HEK293 (cell line): ENCODE measurements around the gene TCF7L2.

Experiments used
- CTCF ChIA-PET: fragments of 350-600 bp; formaldehyde crosslinking; extraction: SDS; loops from one replicate; lab custom pipeline; 2021; ENCODE audit warnings: antibody characterized with exemption; lab: Yijun Ruan, JAX
- POLR2A ChIA-PET: fragments of 300-600 bp; formaldehyde crosslinking; extraction: SDS; loops from one replicate; lab custom pipeline; 2020; ENCODE audit warnings: antibody characterized with exemption, inconsistent platforms; lab: Yijun Ruan, JAX
- H3K27ac ChIP-seq: fragments of 200-500 bp; sonication (Bioruptor generic); 2 replicates; pipeline ENCODE4 v1.5.1; 2014; ENCODE audit warnings: low read depth, low read length, control low read depth, inconsistent platforms; ENCODE audit errors: extremely low read depth
- H3K36me3 ChIP-seq, 2 experiments: fragments of 200-500 bp in 1 of 2; sonication (Bioruptor generic) in 1 of 2; 1 replicate in 1 of 2; 2 replicates in 1 of 2; pipeline ENCODE4 v1.5.1; 2014 to 2017; ENCODE audit warnings: inconsistent platforms in 2 of 2, low read length in 2 of 2; ENCODE audit not compliant: control insufficient read depth in 2 of 2, insufficient read depth in 1 of 2
- H3K4me1 ChIP-seq: fragments of 200-500 bp; sonication (Bioruptor generic); 2 replicates; pipeline ENCODE4 v1.5.1; 2014; ENCODE audit warnings: mild to moderate bottlenecking, low read length, inconsistent platforms; ENCODE audit not compliant: control insufficient read depth, insufficient read depth
- H3K4me3 ChIP-seq: 2 replicates; pipeline ENCODE4 v1.5.1; 2011; ENCODE audit warnings: low read depth, mild to moderate bottlenecking, control low read depth, low read length, moderate library complexity
- H3K9me3 ChIP-seq: fragments of 200-500 bp; sonication (Bioruptor generic); 2 replicates; pipeline ENCODE4 v1.5.1; 2014; ENCODE audit warnings: low read depth, low read length, inconsistent platforms; ENCODE audit not compliant: control insufficient read depth, insufficient read depth
- BCL11A ChIP-seq: fragments of 450-650 bp; formaldehyde crosslinking; IDR thresholded peaks from 2 replicates; pipeline ENCODE4 v1.5.1; 2016; ENCODE audit warnings: low read depth, missing biosample characterization, missing genetic modification characterization
- GFI1B ChIP-seq: fragments of 450-650 bp; formaldehyde crosslinking; IDR thresholded peaks from 2 replicates; pipeline ENCODE4 v1.5.1; 2016; ENCODE audit warnings: missing biosample characterization, missing genetic modification characterization
- HIC1 ChIP-seq: fragments of 450-650 bp; formaldehyde crosslinking; IDR thresholded peaks from 2 replicates; pipeline ENCODE4 v1.5.1; 2016; ENCODE audit warnings: missing biosample characterization, missing genetic modification characterization
- IKZF3 ChIP-seq: fragments of 450-650 bp; IDR thresholded peaks from 2 replicates; pipeline ENCODE4 v1.5.0; 2018; ENCODE audit warnings: missing biosample characterization, mild to moderate bottlenecking, missing genetic modification characterization, moderate library complexity
- KLF16 ChIP-seq: fragments of 450-650 bp; formaldehyde crosslinking; IDR thresholded peaks from 2 replicates; pipeline ENCODE4 v1.5.1; 2017; ENCODE audit warnings: missing biosample characterization, missing genetic modification characterization
- KLF9 ChIP-seq: fragments of 450-650 bp; formaldehyde crosslinking; IDR thresholded peaks from 2 replicates; pipeline ENCODE4 v1.5.1; 2016; ENCODE audit warnings: missing biosample characterization, missing genetic modification characterization, low read depth
- TCF7L2 ChIP-seq: IDR thresholded peaks from 2 replicates; pipeline ENCODE4 v1.6.1; 2011; ENCODE audit warnings: low read depth, mild to moderate bottlenecking, inconsistent platforms, low read length, moderate library complexity, borderline replicate concordance
- ZBTB1 ChIP-seq: fragments of 450-650 bp; formaldehyde crosslinking; IDR thresholded peaks from 2 replicates; pipeline ENCODE4 v1.5.1; 2016; ENCODE audit warnings: missing biosample characterization, missing genetic modification characterization
- ZIC2 ChIP-seq: fragments of 450-650 bp; formaldehyde crosslinking; IDR thresholded peaks from 2 replicates; pipeline ENCODE4 v1.5.1; 2016; ENCODE audit warnings: missing biosample characterization, missing genetic modification characterization
- ZNF169 ChIP-seq: fragments of 450-650 bp; formaldehyde crosslinking; IDR thresholded peaks from 2 replicates; pipeline ENCODE4 v1.5.1; 2016; ENCODE audit warnings: missing biosample characterization, missing genetic modification characterization
- ZNF174 ChIP-seq: fragments of 450-650 bp; formaldehyde crosslinking; IDR thresholded peaks from 2 replicates; pipeline ENCODE4 v1.5.0; 2017; ENCODE audit warnings: missing biosample characterization, mild to moderate bottlenecking, missing genetic modification characterization
- ZNF175 ChIP-seq: fragments of 450-650 bp; formaldehyde crosslinking; IDR thresholded peaks from 2 replicates; pipeline ENCODE4 v1.5.1; 2016; ENCODE audit warnings: missing biosample characterization, missing genetic modification characterization
- ZNF248 ChIP-seq: fragments of 450-650 bp; formaldehyde crosslinking; IDR thresholded peaks from 2 replicates; pipeline ENCODE4 v1.5.1; 2017; ENCODE audit warnings: missing biosample characterization, missing genetic modification characterization
- ZNF266 ChIP-seq: fragments of 450-650 bp; formaldehyde crosslinking; IDR thresholded peaks from 2 replicates; pipeline ENCODE4 v1.5.1; 2016; ENCODE audit warnings: missing biosample characterization, missing genetic modification characterization, low read depth
- ZNF362 ChIP-seq: fragments of 450-650 bp; formaldehyde crosslinking; IDR thresholded peaks from 2 replicates; pipeline ENCODE4 v1.5.1; 2016; ENCODE audit warnings: missing biosample characterization, missing genetic modification characterization
- ZNF416 ChIP-seq: fragments of 450-650 bp; formaldehyde crosslinking; IDR thresholded peaks from 2 replicates; pipeline ENCODE4 v1.5.1; 2016; ENCODE audit warnings: missing biosample characterization, missing genetic modification characterization
- ZNF514 ChIP-seq: fragments of 450-650 bp; formaldehyde crosslinking; IDR thresholded peaks from 2 replicates; pipeline ENCODE4 v1.5.1; 2016; ENCODE audit warnings: missing biosample characterization, missing genetic modification characterization
- ZNF600 ChIP-seq: fragments of 450-650 bp; formaldehyde crosslinking; IDR thresholded peaks from 2 replicates; pipeline ENCODE4 v1.5.1; 2016; ENCODE audit warnings: missing biosample characterization, missing genetic modification characterization
- ZNF624 ChIP-seq: fragments of 450-650 bp; formaldehyde crosslinking; IDR thresholded peaks from 2 replicates; pipeline ENCODE4 v1.5.1; 2017; ENCODE audit warnings: missing biosample characterization, missing genetic modification characterization
- ZNF629 ChIP-seq: fragments of 450-650 bp; formaldehyde crosslinking; IDR thresholded peaks from 2 replicates; pipeline ENCODE4 v1.5.1; 2017; ENCODE audit warnings: missing biosample characterization, missing genetic modification characterization
- ZNF654 ChIP-seq: fragments of 450-650 bp; formaldehyde crosslinking; IDR thresholded peaks from 2 replicates; pipeline ENCODE4 v1.5.1; 2016; ENCODE audit warnings: low read depth, missing biosample characterization, missing genetic modification characterization
- ZNF776 ChIP-seq: fragments of 450-650 bp; formaldehyde crosslinking; IDR thresholded peaks from 2 replicates; pipeline ENCODE4 v1.5.0; 2017; ENCODE audit warnings: missing biosample characterization, missing genetic modification characterization, borderline replicate concordance
- ZNF785 ChIP-seq: fragments of 450-650 bp; formaldehyde crosslinking; IDR thresholded peaks from 2 replicates; pipeline ENCODE4 v1.5.1; 2016; ENCODE audit warnings: missing biosample characterization, missing genetic modification characterization
- ZXDB ChIP-seq: fragments of 450-650 bp; formaldehyde crosslinking; IDR thresholded peaks from 2 replicates; pipeline ENCODE4 v1.5.1; 2016; ENCODE audit warnings: missing biosample characterization, missing genetic modification characterization

TCF7L2 gene

GRCh38 chr10:113073549-113074189 is 123.6 kb downstream of the TCF7L2 start (continued):
- TF ChIP-seq ZNF174 (tag by site-specific recombination) = no peak
- peak; percentile 36; the same call in 1 of the 2 replicates for TF ChIP-seq ZNF629 (tag by site-specific recombination)
- TF ChIP-seq ZNF785 (tag by site-specific recombination) = no peak
- TF ChIP-seq ZNF514 = no peak
- peak; percentile 71 for TF ChIP-seq BCL11A (tag by site-specific recombination)
- no peak for TF ChIP-seq ZBTB1 (tag by site-specific recombination)
- TF ChIP-seq KLF9 (tag by site-specific recombination) = peak; percentile 43; the same call in 1 of the 2 replicates
- TF ChIP-seq IKZF3 = peak; percentile 31; the same call in 1 of the 2 replicates
- no peak for TF ChIP-seq ZNF248
- TF ChIP-seq ZNF600 (tag by site-specific recombination) = peak; percentile 74
- peak; percentile 40; the same call in 1 of the 2 replicates for TF ChIP-seq ZIC2 (tag by site-specific recombination)
- no peak for TF ChIP-seq TCF7L2
- no peak for TF ChIP-seq ZNF776 (tag by site-specific recombination)
- TF ChIP-seq ZNF624 (tag by site-specific recombination) = no peak
- TF ChIP-seq ZNF362 = peak; percentile 99
- no peak for TF ChIP-seq KLF16 (tag by site-specific recombination)
- TF ChIP-seq ZXDB (tag by site-specific recombination) = peak; percentile 84
- TF ChIP-seq HIC1 (tag by site-specific recombination) = peak; percentile 77; the same call in 1 of the 2 replicates
- TF ChIP-seq ZNF654 (tag by site-specific recombination) = no peak
- no peak for TF ChIP-seq ZNF169 (tag by site-specific recombination)
- TF ChIP-seq, all 188 proteins: peak for 33

GRCh38 chr10:113076949-113077348 is 126.9 kb downstream of the TCF7L2 start:
- Histone ChIP-seq H3K27ac (0 out of 2 replicates have a peak overlapping the region, but pooled peaks have one; percentile 19), H3K9me3 (no peaks in the 10 kb centered on the region), H3K36me3 (no peaks in the 10 kb centered on the region), H3K4me3 (no peak overlapping the region), H3K4me1 (peaks cover 7% of the 10 kb centered on the region)
- ChIA-PET CTCF (interaction anchor here (0.7 kb wide), 2 partner anchors 12 to 195 kb away, joined by 3 read pairs; no protein-coding TSS in a partner anchor), POLR2A (interaction anchor here (0.7 kb wide), 1 partner anchor 295 kb away, joined by 3 read pairs; no protein-coding TSS in a partner anchor)
- no peak for TF ChIP-seq ZNF266
- TF ChIP-seq ZNF416 (tag by site-specific recombination) = no peak
- TF ChIP-seq ZNF175 = no peak
- TF ChIP-seq GFI1B = no peak
